Dedifferentiated amniotic fluid mesenchymal stem cell (primary cell): ENCODE measurements around the gene HLA-DMB.

ENCODE experiments used
- DNase-seq: peaks from one replicate; pipeline ENCODE4 v3.0.0-alpha.2; 2016; ENCODE audit errors: extremely low spot score

HLA-DMB gene

DNA sequence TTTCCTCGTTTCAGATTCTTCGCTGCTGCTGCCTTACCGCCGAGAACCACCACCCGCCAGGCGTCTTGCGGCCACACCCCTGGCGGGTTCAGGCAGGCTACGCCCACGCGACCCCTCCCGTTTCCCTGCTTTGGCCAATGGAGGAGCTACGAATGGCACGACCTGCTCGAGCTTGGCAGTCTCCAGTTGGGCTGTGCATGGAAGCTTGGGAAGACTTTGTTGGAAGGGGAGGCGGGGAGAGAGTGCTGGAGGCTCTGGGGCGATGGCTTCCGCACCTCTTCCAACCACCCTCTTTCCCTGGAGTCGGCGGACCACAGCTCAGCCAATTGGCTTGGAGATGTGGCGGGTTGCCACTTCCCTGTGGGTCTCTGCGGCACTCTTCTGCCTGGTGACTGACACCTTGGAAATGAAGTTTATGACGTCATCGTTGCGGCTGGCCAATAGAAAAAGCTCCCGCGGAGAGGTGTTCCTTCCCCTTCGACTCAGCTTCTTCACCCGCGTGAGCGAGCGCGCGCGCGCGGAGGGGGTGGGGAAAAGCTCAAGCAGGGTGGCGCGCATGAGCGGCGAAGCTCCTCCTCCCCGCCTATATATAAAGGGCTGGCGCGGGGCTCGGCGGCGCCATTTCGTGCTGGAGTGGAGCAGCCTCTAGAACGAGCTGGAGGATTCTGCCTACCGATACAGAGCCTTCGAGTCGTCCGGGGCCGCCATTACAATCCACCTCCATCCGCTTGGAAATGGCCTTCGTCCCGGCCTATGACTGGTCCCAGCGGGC lies 30.9 kb upstream of the HLA-DMB start:
- DNase-seq: peak; percentile 100

DNA sequence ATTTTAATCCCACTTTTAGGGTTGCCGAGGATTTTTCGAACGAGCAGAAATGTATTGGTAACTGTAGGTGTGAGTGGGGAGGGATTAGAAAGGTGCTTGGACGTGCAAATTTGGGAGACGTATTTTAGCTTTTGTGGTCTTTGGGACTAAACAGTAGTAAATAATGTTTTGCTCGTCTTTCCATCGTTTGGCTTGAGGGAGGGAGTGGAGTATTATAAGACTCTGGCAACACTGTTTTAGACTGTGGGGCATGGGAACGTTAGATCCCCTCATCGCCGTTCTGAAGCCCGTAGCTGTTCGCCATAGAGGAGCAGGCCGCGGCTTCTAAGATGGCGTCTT lies 30.4 kb upstream of the HLA-DMB start:
- DNase-seq: no peak

DNA sequence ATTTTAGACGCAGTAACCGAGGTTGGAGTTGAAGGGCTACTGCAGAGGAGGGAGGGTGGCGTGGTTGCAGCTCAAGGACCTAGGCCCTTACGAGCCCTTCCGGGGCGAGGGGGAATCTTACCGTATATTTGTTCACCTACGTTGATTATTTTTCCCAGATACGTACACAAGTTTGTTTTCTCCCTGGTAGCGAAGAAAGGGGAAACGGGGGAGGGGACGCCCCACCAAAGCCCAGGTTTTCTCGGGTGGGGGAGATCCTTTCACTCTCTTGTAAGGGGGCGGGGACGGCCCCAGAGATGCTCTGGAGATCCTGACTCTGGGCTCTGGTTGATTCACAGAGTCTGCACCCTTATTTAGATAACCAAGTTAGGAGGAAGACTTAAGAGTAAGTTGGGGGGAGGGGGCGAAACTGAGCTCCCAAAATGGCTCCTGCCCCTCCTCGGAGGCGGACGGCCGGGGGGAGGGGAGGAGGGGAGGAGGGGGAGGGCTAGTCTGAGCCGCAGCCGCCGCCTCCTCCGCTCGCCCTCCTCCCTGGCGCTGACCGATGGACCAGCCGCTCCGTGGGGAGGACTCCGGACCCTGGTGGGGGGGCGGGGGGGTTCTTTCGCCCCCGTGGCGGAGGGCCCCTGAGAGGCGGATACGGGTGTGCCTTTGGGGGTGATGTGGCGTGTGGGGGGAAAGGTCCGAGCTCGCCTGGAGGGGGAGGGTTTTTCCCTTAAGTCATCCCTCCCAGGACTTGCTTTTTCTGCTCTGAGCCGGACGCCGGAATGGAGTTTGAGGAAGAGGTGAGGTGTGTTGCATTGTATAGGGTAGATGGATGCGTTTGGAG lies 29.8 kb upstream of the HLA-DMB start:
- DNase-seq: peak; percentile 72

DNA sequence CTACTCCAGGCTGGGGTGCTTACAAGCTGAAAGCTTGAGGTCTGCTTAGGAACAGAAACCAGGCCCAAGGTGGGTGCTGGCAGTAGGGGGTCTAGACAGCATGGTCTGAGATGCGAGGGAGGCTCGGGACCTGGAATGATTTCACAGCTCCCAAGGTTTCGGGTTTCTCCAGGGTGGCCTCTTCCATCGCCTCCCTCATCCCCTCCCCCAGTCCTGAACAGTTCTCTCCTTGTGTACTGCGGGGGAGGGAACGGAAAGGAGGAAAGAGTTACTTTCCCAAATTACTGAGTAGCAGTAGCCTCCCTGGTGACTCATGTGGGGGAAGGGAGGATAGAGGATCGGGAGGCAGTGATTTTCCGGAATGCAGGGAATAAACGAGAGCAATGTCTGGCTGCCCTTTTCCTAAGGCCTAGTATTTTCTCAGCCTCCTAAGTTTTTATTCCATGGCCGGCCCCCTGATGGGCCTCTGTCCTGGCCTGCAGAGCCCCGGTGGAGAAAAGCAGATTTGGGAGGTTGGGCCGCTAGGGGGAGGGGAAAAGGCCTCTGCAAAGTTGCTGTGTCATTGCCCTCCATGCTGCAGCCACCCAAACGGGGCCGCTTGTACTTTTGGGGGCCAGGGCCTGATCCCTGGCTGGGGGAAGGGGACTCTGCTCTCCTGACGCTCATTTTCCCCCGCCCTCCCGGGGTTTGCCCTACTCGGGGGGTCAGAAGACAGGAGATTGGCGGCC lies 29.0 kb upstream of the HLA-DMB start:
- peak; percentile 85 for DNase-seq

DNA sequence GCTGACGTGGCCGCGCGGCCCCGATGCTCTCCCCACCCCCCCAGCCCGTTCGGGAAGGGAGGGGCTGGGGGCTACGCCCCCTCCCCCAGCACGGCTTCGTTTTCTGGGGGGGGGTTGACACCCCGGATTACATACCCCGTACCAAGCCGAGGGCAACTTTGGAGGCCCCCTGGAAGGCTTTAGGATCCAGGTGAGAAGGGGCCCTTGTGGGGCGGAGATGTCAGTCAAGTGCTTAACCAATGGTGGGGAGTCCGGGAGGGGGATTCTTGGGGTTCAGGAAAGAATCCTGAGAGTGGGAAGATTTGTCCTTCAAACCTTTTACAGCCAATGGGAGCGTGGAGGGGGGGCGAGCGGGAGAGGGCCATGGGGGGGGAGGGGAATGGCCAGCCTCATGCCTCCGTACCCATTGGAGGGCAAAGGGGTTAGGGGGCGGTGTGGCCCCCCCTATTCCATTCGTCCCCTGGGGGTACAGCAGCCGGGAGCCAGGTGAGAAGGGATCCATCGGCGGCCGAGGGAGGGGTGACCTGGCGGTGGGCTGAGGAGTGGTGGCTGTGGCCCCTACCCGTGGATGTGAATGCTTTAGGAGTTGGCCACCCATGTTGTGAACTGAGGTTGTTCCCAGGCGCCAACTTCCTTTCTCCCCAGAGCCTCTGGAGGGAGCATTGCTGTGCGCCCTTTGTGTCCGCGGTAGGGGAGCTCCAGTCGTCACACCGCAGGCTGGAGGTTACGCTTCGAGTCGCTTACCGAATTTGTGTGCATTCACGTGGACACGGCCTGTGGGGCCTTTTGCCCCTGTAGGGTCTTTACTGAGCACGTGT lies 28.2 kb upstream of the HLA-DMB start:
- peak; percentile 51 for DNase-seq

DNA sequence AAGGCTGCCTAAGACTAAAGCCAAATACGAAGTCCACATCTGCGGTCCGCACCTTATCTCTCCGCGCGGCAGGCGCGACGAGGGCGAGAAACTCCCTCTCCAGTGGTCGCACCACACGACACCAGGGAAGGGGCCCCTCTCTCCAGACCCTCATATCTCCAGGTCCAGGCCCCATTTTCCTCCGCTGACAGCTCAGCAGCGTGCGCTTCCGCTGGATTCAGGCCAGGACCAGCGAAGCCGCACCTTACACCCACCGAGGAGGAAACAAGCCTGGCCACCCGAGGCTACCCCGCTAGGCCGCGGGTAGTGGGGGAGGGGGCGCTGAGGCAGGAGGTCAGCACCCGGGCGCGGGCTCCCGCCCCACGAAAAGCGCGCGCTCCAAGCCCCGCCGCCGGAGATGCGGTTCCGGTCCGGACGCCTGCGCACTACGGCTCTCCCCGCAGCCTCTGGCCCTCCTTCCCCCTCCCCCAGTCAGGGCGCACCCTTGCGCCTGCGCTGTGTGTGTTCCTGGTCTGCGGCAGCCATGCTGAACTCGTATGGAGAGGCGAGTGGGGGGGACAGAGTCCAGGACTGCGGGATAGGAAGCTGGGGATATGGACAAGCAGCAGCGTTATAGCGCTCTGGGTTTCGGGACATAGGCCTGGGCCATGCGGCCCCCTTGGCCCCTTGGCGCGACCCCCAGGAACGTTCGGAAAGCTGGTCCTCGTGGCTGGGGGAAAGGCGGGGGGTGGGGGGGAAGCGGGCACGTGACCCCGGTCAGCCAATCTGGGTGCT lies 27.5 kb upstream of the HLA-DMB start, which contains the start of gene BRD2:
TSS of gene BRD2 (plus strand) at position 502 of the 774 bp plus-strand sequence. CDS start 4,305 bp downstream, outside the sequence.
- DNase-seq: peak; percentile 96

DNA sequence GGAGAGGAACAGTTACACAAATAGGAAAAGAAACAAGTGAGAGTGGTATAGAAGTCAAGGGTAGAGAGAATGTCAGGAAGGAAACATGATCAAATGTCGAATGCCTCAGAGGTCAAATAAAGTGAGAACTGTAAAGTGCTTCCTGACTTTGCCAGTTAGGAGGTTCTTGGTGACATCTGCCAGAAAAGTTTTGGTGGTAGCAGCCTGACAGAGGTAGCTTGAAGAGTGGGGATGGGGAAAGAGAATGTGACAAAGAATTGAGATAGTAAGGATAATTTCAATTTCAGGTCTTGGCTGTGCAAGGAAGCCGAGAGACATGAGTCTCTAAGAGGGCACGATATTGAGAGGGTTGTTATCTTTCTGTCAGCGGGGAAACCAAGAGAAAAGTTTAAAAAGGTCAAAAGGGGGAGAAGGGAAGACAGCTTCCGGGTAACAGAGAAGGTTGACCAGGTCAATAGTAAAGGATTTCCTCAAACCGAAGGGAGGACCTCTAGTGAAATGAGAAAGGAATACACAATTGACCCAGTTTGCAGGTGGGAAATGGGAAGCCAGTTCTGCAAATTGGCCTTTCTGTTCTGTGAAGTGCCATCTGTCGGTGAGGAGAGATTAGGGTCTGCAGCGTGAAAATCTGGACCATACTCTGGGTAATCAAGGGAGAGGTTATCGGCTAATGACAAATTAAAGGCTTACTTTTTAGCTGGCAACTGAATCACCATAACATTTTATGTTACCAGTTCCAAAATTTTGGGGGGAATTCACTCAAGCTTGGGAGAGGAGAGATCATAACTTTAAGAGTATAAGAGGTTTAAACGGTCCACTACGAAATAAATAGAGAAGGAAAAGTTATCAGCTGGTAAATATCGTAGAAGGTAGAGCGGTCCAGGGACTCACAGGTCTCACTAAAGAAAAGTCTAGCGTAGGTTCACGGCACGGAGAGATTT lies 26.6 kb upstream of the HLA-DMB start:
- no peak for DNase-seq

DNA sequence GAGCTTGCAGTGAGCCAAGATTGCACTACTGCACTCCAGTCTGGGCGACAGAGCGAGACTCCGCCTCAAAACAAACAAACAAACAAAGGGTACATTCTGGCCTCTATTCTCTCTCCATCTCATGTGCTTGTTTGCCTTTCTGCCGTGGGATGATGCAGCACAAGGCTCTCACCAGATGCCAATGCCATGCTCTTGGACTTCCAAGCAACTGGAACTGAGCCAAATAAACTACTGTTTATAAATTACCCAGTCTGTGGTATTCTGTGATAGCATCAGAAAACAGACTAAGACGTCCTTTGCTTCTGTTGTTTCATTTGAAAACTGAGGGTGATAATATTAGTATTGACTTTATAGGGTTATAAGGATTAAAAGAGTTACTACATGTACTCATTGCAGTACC lies 23.9 kb upstream of the HLA-DMB start:
- DNase-seq: no peak

DNA sequence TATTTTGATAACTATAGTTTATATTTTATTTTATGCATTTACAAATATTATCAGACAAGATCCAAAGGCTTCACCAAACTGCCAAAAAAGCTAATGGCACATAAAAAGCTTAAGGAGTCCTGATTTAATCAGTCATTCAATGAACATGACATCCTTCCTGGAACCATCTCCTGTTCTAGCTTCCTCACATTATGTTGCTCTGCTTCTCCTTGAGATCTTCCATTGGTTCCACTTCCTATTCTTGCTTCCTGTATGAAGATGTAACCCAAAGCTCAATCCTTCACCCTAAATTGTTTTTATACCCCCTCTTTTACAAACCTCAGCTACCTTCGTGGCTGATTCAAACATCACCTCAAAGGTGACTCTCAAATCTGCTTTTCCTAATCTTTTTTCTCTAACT lies 23.0 kb upstream of the HLA-DMB start:
- no peak for DNase-seq

DNA sequence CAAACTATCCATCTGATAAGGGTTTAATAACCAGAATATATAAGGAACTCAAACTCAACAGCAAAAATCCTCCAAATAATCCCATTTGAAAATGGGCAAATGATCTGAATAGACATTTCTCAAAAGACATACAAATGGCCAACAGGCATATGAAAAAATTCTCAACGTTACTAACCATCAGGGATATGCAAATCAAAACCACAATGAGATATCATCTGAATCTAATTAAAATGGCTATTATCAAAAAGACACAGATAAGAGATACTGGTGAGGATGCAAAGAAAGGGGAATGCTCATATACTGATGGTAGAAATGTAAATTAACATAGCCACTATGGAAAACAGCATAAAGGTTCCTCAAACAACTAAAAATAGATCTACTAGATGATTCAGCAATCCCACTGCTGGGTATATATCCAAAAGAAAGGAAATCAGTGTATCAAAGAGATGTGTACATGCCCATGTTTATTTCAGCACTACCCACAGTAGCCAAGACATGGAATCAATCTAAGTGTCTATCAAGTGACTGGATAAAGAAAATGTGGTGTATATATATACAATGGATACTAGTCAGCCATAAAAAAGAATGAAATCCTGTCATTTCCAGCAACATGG lies 21.5 kb upstream of the HLA-DMB start:
- no peak for DNase-seq

DNA sequence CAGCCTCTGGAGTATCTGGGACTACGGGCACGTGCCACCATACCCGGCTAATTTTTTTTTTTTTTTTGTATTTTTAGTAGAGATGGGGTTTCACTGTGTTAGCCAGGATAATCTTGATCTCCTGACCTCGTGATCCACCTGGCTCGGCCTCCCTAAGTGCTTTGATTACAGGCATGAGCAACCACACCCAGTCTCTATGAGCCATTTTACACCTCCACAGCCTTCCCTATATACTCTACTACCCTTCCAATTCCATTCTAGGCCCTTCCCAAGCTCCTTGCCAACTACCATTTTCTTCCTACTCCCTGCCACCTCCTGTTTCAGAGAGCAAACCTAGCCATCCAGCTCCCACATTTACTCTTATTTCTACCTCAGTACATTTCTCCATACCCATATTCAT lies 19.7 kb upstream of the HLA-DMB start:
- DNase-seq: no peak

DNA sequence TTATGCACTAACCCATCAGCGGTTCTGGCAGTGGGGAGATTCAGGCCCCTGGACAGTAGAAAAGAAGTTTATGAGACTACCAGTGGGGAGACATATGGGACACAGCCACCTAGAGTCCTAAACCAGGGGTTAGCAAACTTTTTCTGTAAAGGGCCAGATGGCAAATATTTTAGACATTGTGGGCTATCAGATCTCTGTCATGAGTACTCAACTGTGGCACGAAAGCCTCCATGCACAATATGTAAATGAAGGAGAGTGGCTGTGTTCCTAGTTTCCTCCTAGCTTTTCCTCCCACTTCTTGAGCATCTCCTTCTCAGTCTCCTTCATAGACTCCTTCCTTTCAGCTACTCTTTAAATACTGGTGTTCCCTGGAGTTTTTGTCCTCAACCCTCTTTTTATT lies 15.3 kb upstream of the HLA-DMB start:
- DNase-seq: no peak

DNA sequence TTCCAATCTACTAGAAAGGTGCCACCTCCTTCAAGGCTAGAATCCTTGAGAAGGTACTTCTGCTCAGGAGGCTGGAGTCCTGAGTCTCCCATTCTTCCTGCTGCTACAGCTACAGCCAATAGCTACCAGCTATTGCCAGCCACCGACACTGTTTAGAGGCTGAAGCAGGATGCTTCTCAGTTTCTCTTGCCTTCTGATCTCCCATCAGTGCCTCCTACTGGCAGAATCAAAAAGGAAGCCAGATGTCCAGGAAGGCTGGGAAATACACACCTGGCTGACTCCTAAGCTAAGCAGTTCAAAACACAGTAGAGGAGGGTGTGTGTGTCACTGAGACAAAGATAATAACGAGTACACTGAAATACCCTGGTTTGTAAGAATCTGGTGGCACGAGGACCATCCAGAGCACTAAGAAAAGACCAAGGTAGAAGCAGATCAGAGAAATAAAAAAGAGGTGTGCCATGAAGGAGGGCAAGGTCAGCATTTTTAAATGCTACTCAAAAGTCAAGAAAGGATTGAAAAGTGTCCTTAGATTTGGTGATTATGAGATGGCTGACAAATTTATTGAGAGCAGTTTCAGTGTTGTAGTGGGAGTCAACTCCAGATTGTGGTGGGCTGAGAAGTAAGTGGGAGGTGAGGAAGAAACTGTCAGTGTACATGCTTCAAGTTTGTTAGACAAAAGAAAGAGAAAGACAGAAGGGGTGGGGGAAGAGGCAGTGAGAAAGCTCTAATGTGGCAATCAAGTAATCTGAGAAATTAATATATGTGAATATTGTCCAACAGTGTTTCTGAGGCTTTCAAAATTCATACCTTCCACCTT lies 14.4 kb upstream of the HLA-DMB start:
- no peak for DNase-seq

DNA sequence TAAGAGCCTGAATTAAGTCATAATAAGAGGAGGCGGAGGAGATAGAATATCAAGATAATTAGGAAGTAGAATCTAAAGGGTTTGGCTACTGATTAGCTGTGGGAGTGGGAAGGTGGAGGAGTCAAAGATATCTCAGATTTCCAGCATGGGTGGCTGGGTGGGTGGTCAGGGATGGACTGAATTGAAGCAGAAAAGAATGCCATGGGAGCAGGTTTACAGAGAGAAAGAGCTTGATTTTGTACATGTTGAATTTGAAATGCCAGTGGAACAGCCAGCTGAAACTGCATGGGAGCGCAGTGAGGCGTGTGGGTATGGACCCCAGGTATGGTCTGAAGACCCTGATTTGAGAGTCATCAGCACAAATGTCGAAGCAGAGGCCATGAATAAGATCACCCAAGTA lies 13.4 kb upstream of the HLA-DMB start:
- no peak for DNase-seq

DNA sequence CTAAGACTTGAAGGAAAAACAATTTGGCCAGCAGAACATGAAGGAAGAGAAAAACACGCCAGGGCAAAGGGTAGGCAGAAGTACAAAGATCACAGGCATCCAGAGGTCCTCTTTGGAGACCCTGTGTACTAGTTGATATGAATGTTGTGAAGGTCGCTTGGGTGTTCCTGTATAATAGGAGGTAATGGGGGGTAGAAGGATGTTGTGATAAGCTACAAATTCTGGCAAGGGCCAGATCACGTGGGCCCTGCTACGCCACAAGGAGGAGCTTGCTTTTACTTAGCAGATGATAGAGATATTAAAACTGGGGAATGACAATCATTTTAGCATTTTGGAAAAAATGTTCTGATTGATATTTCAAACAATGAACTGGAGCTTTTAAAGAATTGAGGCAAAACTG lies 12.9 kb upstream of the HLA-DMB start:
- DNase-seq: no peak

DNA sequence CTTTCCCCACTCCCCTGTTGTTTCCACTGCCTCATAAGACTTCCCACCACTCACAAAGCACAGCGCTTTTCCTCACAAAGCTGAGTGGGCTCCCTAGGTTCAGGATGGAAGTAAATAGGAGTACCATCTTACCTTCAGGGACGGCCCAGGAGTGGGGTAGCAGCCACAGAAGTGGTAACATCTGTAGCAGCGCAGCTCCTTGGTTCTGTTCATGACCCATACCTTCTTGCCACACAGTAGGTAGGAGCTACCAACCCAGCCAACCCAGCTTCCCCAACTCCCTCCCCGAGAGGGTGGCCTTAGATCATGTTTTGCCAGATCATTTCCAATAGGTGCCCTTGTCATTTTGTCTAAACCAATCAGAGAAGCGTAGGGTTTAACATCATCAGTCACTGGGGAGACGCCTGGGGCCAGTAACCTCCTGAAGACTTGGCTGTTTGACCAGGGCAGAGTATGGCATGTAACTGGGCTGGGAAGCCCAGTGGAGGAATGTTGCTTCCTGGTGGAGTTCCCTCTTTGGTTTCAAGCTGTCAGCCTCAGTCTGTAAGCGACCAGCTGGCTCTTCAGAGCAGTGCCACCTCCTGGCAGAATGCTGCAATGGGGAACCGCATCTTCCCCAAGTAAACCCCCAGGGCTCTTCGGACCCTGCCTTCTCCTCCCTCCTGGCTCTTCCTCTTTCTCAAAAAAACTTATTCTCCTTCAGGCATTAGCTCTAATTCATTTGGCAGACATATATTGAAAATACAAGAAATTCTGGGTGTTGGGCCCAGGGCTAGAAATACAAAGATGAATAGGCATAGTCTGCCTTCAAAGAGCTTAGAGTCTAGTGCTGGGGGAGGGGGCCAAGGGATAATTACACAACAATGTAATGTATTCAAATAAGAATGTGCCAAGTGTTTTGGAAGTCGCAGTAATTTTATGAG lies 12.2 kb upstream of the HLA-DMB start, which contains the start of gene HLA-DMA:
TSS of gene HLA-DMA (minus strand) at position 281 of the 923 bp plus-strand sequence. CDS start at position 220, 61 bp downstream.
- DNase-seq: peak; percentile 97

DNA sequence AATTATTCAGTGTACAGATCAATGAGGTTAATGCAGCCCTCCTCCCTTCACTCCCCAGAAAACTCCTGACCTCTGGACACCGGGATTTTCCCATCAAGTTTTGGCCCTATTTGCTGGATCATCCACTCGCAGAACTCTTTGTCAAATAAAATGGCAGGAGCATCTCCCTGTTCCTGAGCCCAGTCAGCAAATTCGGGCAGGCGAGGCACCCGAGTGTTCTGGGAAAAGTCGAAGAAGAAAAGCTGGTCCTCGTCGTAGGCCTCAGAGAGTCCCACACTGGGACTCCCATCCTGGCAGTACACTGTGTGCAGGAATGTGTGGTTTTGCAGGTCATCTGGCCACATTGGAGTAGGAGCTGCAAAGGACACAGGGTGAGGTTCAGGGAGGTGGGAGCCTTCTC lies 9.6 kb upstream of the HLA-DMB start:
- no peak for DNase-seq
